Suppressor macrophage (primary cell): ENCODE measurements around the gene SPTA1.
"Not testable (repeated sequence)": the region's sequence is repeated elsewhere in the genome, so short reads cannot be mapped to it uniquely, and the experiment has no call there.

Experiments
- DNase-seq, 4 experiments: peaks; one replicate each; pipeline ENCODE4 v3.0.0-alpha.2; 2020 to 2022
- total RNA-seq, 17 experiments: gene quantifications; one replicate each; lab custom pipeline; 2026; ENCODE audit warnings: mixed read lengths in 6 of 17, inconsistent platforms in 3 of 17; lab: John Stamatoyannopoulos, UW

SPTA1 gene
- total RNA-seq = 0.10 to 20.8 (median 0.34) reads per million in 17 experiments

DNA sequence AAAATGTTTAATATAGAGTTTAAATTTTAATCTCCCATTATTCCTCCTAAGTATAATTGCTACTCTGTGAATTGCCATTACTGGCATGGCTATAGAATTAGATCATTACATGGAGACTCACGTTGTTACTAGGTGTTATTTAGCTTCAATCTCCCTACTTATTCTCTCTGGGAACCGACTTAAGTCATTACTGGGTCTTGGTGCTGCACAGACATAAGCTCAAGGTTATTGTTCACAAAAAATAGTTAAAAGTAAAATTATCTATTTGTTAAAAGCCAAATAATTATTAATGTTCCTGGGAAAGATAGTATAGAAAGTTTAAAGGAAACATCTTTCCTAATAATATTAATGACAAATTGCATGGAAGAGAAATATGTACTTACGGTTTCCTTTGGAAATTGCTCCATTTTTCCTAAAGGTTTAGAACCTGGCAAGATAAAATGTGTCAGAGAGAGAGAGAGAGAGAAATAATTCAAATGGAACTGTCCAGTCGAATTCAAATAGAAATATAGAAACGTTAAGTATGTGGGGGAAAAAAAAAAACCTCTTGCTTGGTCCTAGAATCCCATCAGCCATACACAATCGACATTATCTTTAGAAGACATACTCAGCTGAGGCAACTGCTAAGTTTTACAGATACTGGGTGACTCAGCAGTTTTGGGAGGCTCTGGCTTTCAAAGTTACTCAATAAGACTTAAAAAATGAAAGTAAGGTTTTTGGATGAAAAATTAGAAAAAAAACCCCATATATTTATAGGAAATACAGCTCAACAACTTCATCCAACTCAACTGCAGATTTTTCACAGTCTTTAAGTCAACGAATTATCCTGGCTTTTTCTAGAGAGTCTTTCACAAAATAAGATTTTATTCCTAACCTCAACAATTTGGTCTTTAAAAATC, at the start of gene SPTA1:
Gene SPTA1 (minus strand): TSS at position 605 of the 899 bp plus-strand sequence. CDS start 198 bp downstream, at position 407.
- DNase-seq = peak; percentile 26 to 65 (median 41)

- no peak for DNase-seq
Observed at GRCh38 chr1:158735848-158736247, 49.3 kb upstream of the SPTA1 start.

DNA sequence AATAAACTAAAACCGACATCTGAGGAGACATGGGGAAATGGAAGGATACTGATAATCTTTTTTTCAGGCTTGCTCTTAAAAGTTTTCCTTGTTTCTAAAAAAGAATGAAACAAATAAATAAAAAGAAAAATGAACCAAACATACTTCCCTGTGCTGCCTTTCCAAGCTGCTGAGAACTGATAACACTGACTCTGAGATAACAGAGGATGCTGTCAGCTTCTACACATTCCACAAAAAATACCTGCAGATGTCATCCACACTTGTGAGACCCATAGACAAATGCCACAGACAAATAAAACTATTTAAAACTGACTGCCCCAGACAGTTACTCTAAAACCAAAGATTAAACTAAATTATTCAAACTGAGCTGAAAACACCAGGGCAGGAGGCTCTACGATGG, 46.0 kb upstream of the SPTA1 start:
- DNase-seq = no peak

DNA sequence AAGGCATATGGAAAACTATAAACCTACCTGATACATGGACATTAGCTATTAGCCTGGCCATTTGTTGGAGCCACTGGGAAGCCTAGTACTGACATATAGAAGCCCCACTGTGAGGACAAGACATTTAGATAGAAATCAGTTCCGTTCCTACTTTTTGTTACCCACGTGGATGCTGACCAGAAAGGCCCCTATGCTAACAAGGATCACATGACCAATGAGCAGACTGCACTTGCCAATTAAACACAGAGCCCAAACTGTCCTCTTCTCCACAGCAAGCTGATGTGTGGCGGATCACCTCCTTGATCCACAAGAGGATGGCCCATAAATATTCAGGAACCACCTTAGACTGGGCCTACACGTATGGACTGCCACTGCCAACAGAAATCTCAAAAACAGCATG, 45.2 kb upstream of the SPTA1 start:
- DNase-seq = no peak

- no peak for DNase-seq
Observed at GRCh38 chr1:158730453-158730852, 43.9 kb upstream of the SPTA1 start.

- DNase-seq = no peak
Observed at GRCh38 chr1:158728510-158729225, 42.2 kb upstream of the SPTA1 start.

GRCh38 chr1:158724442-158724841, 37.9 kb upstream of the SPTA1 start:
- no peak for DNase-seq

GRCh38 chr1:158720620-158721019, 34.1 kb upstream of the SPTA1 start, which contains the start of gene OR6K3:
Gene OR6K3, minus strand, starts transcription at chr1:158720720. Its CDS starts 2,605 bp downstream, at chr1:158718115.
- DNase-seq = no peak

GRCh38 chr1:158719664-158720063, 33.1 kb upstream of the SPTA1 start:
- no peak for DNase-seq

GRCh38 chr1:158717344-158717743, 30.8 kb upstream of the SPTA1 start:
- no peak for DNase-seq

- peak in 2 of 4 experiments; percentile 10 to 20 for DNase-seq
Observed at GRCh38 chr1:158716335-158716734, 29.8 kb upstream of the SPTA1 start.

- no peak for DNase-seq
Observed at GRCh38 chr1:158714754-158715153, 28.2 kb upstream of the SPTA1 start.

DNA sequence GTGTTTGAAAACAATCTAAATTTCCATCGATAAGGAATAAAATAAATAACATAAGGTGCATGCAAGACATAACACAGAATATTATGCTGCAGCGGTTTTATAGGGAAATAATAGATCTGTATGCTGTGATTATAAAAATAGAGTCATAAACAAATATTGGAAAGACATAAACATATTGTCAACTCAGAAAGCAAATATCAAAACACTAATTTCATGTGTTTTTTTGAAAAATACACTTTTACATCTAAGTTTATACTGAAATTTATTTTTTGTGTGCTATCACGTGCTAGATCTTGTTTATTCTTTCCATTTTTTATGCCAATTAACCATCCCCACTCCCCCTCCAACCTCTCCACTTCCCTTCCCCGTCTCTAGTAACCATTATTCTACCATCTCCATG, 24.6 kb upstream of the SPTA1 start:
- no peak for DNase-seq

DNA sequence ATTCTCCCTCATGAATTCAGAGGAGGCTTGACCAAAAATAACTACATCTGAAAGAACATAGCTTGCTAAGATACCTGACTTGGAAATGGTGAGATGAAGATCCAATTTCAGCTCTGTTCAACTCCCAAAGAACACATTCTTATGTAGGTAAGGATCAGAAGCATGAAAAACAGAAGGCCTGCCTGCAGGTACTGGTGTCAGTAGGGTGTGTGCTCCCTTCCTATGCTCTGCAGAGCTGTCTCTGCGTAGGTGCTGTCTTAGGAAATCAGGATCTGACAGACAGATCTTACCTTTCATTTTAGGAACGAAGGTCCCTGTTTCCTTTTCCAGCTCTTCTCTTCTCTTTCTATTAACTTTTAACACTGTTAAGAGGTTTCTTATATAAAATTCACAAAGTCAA, 19.6 kb upstream of the SPTA1 start:
- no peak for DNase-seq

DNA sequence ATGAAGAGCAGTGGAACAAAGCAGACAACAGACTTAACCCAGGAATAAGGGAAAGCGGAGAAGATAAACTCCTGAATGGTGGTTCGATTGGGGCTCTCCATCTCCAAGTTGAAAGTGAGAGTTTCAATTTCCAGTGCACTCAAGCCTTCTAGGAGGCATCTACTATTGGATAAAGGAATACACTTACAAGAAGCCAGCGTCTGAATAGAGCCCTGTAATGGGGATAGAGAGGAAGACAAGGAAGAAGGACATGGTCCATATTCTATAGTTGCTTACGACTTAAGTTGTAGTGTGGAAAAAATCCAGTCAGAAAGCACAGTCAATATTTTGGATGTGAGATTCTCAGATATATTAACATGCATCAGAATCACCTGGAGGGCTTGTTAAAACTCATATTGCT, 14.0 kb upstream of the SPTA1 start, which contains the start of gene OR6K2:
Gene OR6K2 (minus strand): TSS at position 101 of the 400 bp plus-strand sequence. CDS start 0 bp downstream, at position 101.
- DNase-seq = no peak

GRCh38 chr1:158694596-158694995, 8.1 kb upstream of the SPTA1 start:
- DNase-seq = no peak

- DNase-seq = no peak
Observed at GRCh38 chr1:158692356-158692755, 5.8 kb upstream of the SPTA1 start.

DNA sequence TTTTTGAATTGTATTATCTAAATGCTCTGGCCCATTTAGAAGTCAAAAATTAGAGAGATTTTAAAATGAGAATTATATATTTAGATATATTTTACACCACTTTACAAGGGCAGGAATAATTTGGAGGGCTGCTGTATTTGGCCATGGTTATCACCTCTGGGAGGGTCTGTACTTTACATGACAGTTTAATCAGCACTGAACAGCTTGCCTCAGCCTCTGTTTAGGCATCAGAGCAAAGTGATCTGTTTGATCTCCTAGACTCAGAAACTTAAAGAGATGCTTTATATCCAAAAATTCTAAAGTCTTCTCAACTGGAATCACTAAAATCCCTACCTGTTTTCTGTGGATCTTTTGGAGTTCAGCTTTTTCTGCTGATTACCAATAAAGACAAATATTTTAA, 5.4 kb upstream of the SPTA1 start:
- no peak for DNase-seq

DNA sequence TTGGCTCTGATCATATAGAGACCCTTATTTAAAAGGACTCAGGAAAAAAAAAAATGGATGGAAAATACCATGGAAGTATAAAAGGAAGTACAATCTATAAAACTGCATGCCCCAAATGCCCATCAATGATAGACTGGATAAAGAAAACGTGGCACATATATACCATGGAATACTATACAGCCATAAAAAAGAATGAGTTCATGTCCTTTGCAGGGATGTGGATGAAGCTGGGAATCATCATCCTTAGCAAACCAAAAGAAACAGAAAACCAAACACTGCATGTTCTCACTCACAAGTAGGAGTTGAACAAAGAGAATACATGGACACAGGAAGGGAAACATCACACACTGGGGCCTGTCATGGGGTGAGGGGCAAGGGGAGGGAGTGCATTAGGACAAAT, 4.6 kb upstream of the SPTA1 start:
- DNase-seq = not testable (repeated sequence)

GRCh38 chr1:158689875-158690274, 3.4 kb upstream of the SPTA1 start:
- DNase-seq = no peak

DNA sequence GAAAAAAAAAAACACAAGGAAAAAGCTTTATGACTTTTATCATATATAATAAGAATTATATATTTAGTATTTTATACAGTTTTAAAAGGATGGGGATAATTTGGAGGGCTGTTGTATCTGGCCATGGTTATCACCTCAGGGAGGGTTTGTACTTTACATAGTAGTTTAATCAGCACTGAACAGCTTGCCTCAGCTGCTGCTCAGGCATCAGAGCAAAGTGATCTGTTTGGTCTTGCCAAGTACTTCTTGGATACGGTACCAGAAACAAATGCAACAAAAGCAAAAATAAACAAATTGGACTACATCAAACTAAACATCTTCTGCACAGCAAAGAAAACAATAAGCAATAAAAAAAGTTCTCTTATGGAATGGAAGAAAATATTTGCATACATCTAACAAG, 2.6 kb upstream of the SPTA1 start:
- DNase-seq = no peak

GRCh38 chr1:158688343-158688742, 1.8 kb upstream of the SPTA1 start:
- not testable (repeated sequence) for DNase-seq

DNA sequence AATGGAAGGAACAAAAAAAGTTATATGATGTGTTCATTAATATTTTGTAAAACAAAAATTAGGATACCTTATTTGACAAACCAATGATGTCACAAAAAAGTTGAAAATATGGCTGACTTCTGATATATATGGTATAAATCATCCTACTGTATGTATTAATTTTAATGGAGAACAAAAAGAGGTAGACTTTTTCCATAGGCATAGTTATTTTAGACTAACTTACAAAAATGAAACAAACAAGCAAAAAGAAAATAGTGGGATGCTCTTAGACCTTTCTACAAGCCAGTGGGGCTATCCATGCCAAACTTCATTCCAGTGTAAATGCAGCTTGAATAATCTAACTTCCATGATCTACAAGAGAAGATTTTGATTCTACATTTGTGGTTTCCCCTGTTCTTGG, 522 bp upstream of the SPTA1 start:
- no peak for DNase-seq

DNA sequence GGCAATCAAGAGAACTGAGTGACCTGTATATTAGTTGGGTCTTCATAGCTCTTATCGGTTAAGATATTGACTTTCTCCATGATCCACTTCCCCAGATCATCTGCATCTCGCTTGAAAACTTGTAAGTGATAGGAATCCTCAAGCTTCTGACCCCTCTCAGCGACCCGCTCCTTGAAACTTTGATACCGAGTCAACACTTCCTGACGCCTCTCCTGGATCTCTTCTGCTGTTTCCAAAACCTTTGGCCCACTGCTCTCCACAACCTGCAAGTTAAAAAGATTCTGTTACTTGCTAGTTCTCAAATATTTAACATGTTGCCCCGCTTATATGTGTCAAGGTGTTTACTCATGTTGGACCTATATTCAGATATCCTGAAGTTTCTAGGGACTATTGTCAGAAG, 1.4 kb downstream of the SPTA1 start:
- no peak for DNase-seq
